SH-SY5Y (cell line): Measurements from ENCODE around the gene SLC7A6OS.

Experiments used
- GATA2 ChIP-seq: IDR thresholded peaks from 2 replicates; pipeline ENCODE4 v1.6.1; 2011; ENCODE audit warnings: mild to moderate bottlenecking, low read depth, low read length
- GATA3 ChIP-seq: IDR thresholded peaks from 2 replicates; pipeline ENCODE4 v1.6.1; 2011; ENCODE audit warnings: low read depth, mild to moderate bottlenecking, low read length, moderate library complexity

Gene SLC7A6OS

GRCh38 chr16:68282064-68282452 is 28.7 kb downstream of the SLC7A6OS start:
- TF ChIP-seq GATA2 = no peak
- TF ChIP-seq GATA3 = no peak

DNA sequence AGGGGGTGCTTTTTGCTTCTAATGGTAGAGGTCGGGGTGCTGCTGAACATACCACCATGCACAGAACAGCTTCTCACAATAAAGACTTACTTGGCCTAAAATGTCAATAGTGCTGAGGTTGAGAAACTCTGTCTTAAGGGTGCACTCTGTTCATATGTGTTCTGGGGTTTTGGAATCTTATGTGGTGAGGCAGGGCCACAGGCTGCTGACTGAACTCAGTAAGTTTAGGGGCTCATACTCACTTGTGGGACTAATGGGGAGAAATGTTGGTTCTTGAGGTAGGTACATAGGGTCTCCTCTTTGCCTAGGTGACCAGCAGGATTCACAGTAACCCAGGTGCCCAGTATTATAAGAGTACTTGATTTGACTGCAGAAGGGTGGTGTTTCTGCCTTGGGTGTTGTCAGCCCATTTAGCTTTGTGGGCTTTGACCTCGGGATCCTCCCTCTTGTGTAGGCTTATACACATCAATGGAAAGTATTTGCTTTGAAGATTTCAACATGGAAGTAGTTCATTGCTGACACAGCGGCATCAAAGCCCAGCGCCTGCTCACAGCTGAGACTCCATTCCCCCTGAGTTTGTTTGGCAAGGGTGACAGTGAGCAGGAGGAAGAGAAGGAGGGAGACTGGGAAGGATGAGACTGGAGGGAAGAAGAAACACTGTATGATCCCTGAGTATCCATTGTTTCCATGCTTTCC is 29.2 kb downstream of the SLC7A6OS start:
- TF ChIP-seq GATA3 (no peak), GATA2 (no peak)

DNA sequence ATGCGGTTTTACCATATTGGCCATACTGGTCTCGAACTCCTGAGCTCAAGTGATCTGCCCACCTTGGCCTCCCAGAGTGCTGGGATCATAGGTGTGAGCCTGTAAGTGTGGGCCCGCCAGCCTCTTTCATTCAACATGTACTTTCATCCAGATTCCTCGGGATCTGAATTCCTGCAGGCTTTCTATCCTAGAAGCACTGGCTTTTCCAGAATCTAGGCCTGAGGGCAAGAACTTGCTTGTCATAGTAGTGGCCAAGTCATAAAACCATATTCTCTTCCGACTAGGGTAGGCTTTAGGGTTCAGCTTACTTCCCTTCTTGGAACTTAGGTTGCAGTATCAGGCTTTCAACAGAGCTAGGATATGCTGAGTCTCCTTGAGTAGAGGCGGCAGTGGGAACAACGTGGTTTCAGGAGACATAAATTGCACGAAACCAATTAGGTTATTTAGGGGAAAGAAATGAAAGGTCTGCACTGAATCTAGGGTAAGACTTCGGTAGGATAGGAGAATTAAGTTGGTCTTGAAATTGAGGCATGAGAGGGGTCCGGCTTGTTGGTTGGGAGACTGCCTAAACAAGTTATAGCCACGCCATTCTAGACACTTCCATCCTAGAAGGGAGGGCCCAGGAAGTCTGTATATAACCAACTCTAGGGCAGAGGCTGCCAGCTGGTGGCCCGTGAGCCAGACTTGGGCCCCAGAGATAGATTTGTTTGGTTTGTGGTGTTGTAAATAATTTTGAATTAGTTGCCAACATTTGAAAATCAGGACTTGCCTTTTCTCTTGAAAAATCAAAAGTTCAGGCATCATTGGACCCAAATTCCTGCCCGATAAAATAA is 30.8 kb downstream of the SLC7A6OS start:
- no peak for TF ChIP-seq GATA2

DNA sequence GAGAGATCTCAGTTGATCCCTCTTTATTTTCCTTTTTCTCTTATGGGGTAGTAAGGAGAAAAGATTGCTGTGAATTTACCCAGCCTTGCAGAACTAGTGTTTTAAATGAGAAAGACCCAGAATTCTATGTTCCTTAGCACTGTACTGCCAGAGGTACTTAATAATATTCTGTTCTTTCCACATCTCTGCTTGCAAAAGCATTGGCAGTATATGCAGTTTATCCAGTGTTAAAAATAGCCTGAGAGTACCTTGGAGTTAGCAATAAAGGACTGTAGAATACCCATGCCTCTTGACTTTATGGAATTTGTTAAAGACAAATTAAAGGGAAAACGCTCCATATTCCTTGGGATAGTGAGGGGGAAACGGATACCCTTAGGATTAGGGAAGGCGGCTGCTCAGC is 34.5 kb downstream of the SLC7A6OS start:
- no peak for TF ChIP-seq GATA3
- no peak for TF ChIP-seq GATA2

DNA sequence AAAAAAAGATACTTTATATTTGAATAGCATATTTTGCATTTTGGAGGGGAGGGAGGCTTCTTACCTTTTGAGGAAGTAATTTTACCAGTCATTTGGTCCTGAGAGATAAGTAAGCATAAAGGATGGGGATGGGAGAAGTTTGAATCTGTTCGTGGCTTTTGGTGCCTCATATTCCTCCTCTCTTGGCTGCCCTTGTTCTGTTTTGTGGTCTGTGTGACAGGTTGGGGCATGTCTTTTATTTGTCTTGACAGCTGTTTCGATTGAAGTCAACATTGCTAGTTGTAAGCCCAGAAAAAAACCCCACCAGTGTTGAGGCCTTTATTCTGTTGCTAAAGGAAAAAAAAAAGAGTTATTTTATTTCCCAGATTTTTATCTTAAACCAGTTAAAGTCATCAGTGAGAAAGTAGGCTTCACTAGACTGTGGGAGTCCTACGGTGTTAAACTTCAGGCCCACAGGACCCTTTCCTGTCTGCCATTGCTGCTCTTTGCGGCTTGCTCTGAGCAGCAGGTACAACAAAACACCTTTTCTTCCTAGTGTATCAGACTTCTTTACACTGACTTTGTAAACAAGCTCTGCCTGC is 35.0 kb downstream of the SLC7A6OS start:
- TF ChIP-seq GATA3 = no peak

- no peak for TF ChIP-seq GATA3
Observed at GRCh38 chr16:68274441-68274840, 36.3 kb downstream of the SLC7A6OS start.

- TF ChIP-seq GATA3 (no peak), GATA2 (no peak)
Observed at GRCh38 chr16:68273896-68274295, 36.9 kb downstream of the SLC7A6OS start.

GRCh38 chr16:68273459-68273858 is 37.3 kb downstream of the SLC7A6OS start:
- TF ChIP-seq GATA2 (no peak), GATA3 (no peak)

DNA sequence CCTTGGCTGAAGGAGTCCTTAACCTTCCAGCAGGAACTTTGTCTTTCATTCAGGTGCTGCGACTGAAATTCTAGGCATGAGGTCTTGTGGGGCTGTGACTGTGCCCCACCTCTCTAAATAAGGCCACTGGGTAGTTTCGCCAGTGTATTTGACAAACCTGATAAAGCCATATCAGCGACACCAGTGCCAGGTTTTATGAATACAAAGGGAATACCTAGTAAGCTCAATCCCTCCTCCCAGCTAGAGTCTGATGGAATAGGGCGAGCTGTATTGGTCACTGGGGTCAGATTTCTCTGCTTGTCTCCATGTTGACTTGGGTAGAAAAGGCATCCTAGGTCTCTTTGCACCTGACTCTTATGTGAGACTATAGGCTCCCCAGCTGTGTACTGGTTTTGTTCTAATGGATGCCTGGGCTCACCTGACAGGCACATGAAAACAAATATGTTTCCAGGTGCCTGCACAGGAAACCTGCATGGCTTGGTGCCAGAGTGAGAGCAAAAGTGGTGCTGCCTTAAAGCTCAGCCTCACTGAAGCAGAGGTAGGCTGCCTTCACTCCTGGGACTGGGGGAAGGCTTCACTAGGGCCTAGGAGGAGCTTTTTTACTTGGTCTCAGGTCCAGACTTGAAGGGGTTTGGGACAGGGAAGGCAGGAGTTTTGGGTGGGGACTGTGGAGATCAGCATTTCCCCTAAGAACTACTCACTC is 38.1 kb downstream of the SLC7A6OS start:
- no peak for TF ChIP-seq GATA2

DNA sequence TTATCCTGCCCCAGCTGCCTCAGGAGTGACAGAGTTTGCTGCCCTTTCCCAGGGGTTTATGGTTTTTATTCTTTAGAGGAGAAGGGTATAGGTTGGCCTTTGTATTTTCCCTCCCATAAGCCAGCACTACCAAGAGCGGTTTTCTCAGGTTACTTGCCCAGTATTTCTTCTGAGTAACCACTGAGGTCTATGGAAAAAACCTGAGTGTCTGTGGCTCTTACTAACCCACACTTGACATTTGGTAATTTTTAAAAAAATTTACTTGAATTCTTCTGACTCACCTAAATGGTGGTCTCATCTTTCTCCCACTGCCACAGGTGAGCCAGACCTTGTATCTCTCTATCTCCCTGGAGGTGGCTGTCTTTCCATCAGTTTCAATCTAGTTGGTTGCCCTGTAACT is 40.4 kb downstream of the SLC7A6OS start:
- TF ChIP-seq GATA2 (no peak), GATA3 (no peak)

- TF ChIP-seq GATA3 (no peak), GATA2 (no peak)
Observed at GRCh38 chr16:68269793-68270192, 41.0 kb downstream of the SLC7A6OS start.

DNA sequence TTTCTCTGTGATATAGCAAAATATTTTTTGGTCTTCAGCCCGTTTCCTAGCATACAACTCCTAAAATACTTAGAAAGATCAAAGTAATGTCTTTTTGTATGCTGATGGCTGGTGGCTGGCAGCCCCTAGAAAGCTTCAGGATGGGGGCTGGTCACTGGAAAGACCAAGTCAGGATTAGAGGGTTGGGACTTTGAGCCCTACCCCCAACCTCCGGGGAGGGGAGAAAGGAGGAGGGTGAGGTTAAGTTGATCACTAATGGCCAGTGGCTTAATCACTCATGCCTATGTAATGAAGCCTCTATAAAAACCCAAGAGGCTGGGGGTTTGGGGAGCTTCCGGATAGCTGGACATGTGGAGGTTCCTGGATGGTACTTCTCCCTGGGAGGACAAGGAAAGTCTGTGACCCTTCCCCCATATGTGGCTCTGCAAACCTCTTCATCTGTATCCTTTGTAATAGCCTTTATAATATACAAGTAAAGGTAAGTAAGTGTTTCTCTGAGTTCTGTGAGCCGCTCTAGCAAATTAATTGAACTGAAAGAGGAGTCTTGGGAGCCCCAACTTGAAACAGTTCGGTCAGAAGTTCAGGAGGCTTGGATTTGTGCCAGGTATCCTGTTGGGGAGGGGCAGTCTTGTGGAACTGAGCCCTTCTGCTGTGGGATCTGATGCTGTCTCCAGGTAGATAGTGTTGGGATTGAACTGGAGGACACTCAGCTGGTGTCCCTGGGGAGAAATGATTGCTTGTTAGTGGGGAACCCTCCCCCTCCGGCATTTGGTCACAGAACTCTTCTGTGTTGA is 42.9 kb downstream of the SLC7A6OS start:
- TF ChIP-seq GATA2 (no peak), GATA3 (no peak)

- no peak for TF ChIP-seq GATA2
- TF ChIP-seq GATA3 = no peak
Observed at GRCh38 chr16:68265078-68265920, 45.4 kb downstream of the SLC7A6OS start.
